ENCODE data around the gene NOSTRIN.

DNA sequence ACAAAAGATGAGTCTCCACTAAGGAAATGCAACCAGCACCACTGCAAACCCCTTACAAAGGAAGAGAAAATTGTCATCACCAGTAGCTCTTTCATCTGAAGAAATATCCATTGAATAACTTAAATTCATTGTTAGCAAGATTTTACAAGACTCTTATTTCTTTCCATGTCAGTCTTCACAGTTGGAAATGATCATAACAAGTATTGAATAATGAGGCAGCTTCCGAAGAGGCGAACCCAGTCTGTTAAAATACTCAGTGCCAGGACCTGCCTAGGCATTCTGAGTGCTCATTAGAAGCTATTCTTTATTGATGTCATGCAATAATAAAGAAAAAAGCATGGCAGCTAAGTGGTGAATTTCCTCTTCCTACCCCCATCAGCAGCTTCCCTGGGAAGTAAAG, 33.5 kb downstream of the NOSTRIN start:
- TF ChIP-seq, protein P1, sequence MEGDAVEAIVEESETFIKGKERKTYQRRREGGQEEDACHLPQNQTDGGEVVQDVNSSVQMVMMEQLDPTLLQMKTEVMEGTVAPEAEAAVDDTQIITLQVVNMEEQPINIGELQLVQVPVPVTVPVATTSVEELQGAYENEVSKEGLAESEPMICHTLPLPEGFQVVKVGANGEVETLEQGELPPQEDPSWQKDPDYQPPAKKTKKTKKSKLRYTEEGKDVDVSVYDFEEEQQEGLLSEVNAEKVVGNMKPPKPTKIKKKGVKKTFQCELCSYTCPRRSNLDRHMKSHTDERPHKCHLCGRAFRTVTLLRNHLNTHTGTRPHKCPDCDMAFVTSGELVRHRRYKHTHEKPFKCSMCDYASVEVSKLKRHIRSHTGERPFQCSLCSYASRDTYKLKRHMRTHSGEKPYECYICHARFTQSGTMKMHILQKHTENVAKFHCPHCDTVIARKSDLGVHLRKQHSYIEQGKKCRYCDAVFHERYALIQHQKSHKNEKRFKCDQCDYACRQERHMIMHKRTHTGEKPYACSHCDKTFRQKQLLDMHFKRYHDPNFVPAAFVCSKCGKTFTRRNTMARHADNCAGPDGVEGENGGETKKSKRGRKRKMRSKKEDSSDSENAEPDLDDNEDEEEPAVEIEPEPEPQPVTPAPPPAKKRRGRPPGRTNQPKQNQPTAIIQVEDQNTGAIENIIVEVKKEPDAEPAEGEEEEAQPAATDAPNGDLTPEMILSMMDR (conservative IDR thresholded peaks at IDR 0.05), result no peak
- no peak for TF ChIP-seq EZH2 (IDR thresholded peaks at IDR 0.05; ENCODE audit: low read depth)
